ACC112 (cell line): ENCODE data around the gene KIZ.
"Not testable (repeated sequence)": the region's sequence is repeated elsewhere in the genome, so short reads cannot be mapped to it uniquely, and the experiment has no call there.

Experiments used
- H2AFZ ChIP-seq: fragments of 200-600 bp; sonication (generic); one replicate; pipeline ENCODE4 v1.6.0; 2017; ENCODE audit warnings: antibody characterized with exemption, low read length; ENCODE audit not compliant: unreplicated experiment
- H3K27ac ChIP-seq: fragments of 200-600 bp; sonication (generic); 2 replicates; pipeline ENCODE4 v1.5.1; 2014; ENCODE audit warnings: low read depth, mild to moderate bottlenecking, antibody characterized with exemption, low read length, moderate library complexity
- H3K27me3 ChIP-seq: fragments of 200-600 bp; sonication (generic); 2 replicates; pipeline ENCODE4 v1.6.1; 2014; ENCODE audit warnings: mild to moderate bottlenecking, antibody characterized with exemption, low read length, moderate library complexity, mixed read lengths; ENCODE audit not compliant: insufficient read depth
- H3K36me3 ChIP-seq: fragments of 200-600 bp; sonication (generic); 2 replicates; pipeline ENCODE4 v1.6.1; 2016; ENCODE audit warnings: mild to moderate bottlenecking, antibody characterized with exemption, low read length, moderate library complexity, mixed read lengths; ENCODE audit not compliant: insufficient read depth
- H3K4me1 ChIP-seq: fragments of 200-600 bp; sonication (generic); one replicate; pipeline ENCODE4 v1.6.1; 2016; ENCODE audit warnings: low read length, mixed read lengths; ENCODE audit not compliant: insufficient read depth, unreplicated experiment, control insufficient read depth
- H3K4me3 ChIP-seq: fragments of 200-600 bp; sonication (generic); 2 replicates; pipeline ENCODE4 v1.5.1; 2014; ENCODE audit warnings: mild to moderate bottlenecking, low read depth, low read length
- H3K79me2 ChIP-seq: fragments of 200-600 bp; sonication (generic); one replicate; pipeline ENCODE4 v1.6.0; 2016; ENCODE audit warnings: low read length; ENCODE audit not compliant: control insufficient read depth, unreplicated experiment, insufficient read depth

The KIZ gene

GRCh38 chr20:21159658-21160380 lies 33.9 kb downstream of the KIZ start:
- Histone ChIP-seq H3K36me3 (no peaks in the 10 kb centered on the region), H3K27ac (no peak overlapping the region), H3K4me3 (no peak overlapping the region), H2AFZ (no peak overlapping the region), H3K4me1 (no peaks in the 10 kb centered on the region), H3K27me3 (no peaks in the 10 kb centered on the region), H3K79me2 (no peaks in the 10 kb centered on the region)

- Histone ChIP-seq H3K4me3 (no peak overlapping the region), H3K4me1 (no peaks in the 10 kb centered on the region), H3K27me3 (no peaks in the 10 kb centered on the region)
Measured at GRCh38 chr20:21161926-21162325, 36.0 kb downstream of the KIZ start.

GRCh38 chr20:21162631-21163030 lies 36.7 kb downstream of the KIZ start:
- Histone ChIP-seq H3K27ac (no peak overlapping the region), H3K79me2 (no peaks in the 10 kb centered on the region), H3K4me1 (no peaks in the 10 kb centered on the region), H3K36me3 (no peaks in the 10 kb centered on the region), H3K4me3 (no peak overlapping the region), H3K27me3 (no peaks in the 10 kb centered on the region), H2AFZ (no peak overlapping the region)

More at GRCh38 chr20:21161926-21162325, 36.0 kb downstream of the KIZ start:
- H3K27ac ChIP-seq = no peak overlapping the region
- no peak overlapping the region for H2AFZ ChIP-seq
- H3K36me3 ChIP-seq = no peaks in the 10 kb centered on the region
- no peaks in the 10 kb centered on the region for H3K79me2 ChIP-seq

- no peak overlapping the region for H2AFZ ChIP-seq
- H3K27me3 ChIP-seq = no peaks in the 10 kb centered on the region
- no peak overlapping the region for H3K27ac ChIP-seq
- no peaks in the 10 kb centered on the region for H3K4me1 ChIP-seq
- H3K79me2 ChIP-seq = no peaks in the 10 kb centered on the region
- no peaks in the 10 kb centered on the region for H3K36me3 ChIP-seq
- no peak overlapping the region for H3K4me3 ChIP-seq
Measured at GRCh38 chr20:21166801-21167200, 40.9 kb downstream of the KIZ start.

GRCh38 chr20:21167261-21167660 lies 41.4 kb downstream of the KIZ start:
- no peaks in the 10 kb centered on the region for H3K4me1 ChIP-seq
- no peaks in the 10 kb centered on the region for H3K36me3 ChIP-seq
- H3K27me3 ChIP-seq = no peaks in the 10 kb centered on the region
- H3K4me3 ChIP-seq = no peak overlapping the region
- no peak overlapping the region for H3K27ac ChIP-seq
- no peaks in the 10 kb centered on the region for H3K79me2 ChIP-seq
- H2AFZ ChIP-seq = no peak overlapping the region

- not testable (repeated sequence) for H3K4me3 ChIP-seq, H3K36me3 ChIP-seq, H2AFZ ChIP-seq, H3K4me1 ChIP-seq, H3K79me2 ChIP-seq, H3K27ac ChIP-seq, H3K27me3 ChIP-seq
Measured at GRCh38 chr20:21168061-21168460, 42.2 kb downstream of the KIZ start.

GRCh38 chr20:21172626-21173025 lies 46.7 kb downstream of the KIZ start:
- Histone ChIP-seq H3K79me2 (no peaks in the 10 kb centered on the region), H2AFZ (no peak overlapping the region), H3K27me3 (no peaks in the 10 kb centered on the region), H3K36me3 (no peaks in the 10 kb centered on the region), H3K27ac (no peak overlapping the region), H3K4me1 (no peaks in the 10 kb centered on the region), H3K4me3 (no peak overlapping the region)

- Histone ChIP-seq H3K27me3 (no peaks in the 10 kb centered on the region), H3K4me3 (no peak overlapping the region), H3K27ac (no peak overlapping the region), H2AFZ (no peak overlapping the region), H3K4me1 (no peaks in the 10 kb centered on the region), H3K36me3 (no peaks in the 10 kb centered on the region), H3K79me2 (no peaks in the 10 kb centered on the region)
Measured at GRCh38 chr20:21173485-21173884, 47.6 kb downstream of the KIZ start.

- no peaks in the 10 kb centered on the region for H3K27me3 ChIP-seq
- H3K4me1 ChIP-seq = no peaks in the 10 kb centered on the region
- no peak overlapping the region for H3K27ac ChIP-seq
- H2AFZ ChIP-seq = no peak overlapping the region
- no peaks in the 10 kb centered on the region for H3K79me2 ChIP-seq
- no peaks in the 10 kb centered on the region for H3K36me3 ChIP-seq
- H3K4me3 ChIP-seq = no peak overlapping the region
Measured at GRCh38 chr20:21174516-21175239, 48.8 kb downstream of the KIZ start.

GRCh38 chr20:21175433-21175832 lies 49.6 kb downstream of the KIZ start:
- no peak overlapping the region for H3K27ac ChIP-seq
- no peak overlapping the region for H2AFZ ChIP-seq
- H3K27me3 ChIP-seq = no peaks in the 10 kb centered on the region
- H3K79me2 ChIP-seq = no peaks in the 10 kb centered on the region
- H3K4me1 ChIP-seq = no peaks in the 10 kb centered on the region
- no peaks in the 10 kb centered on the region for H3K36me3 ChIP-seq
- H3K4me3 ChIP-seq = no peak overlapping the region

- no peak overlapping the region for H2AFZ ChIP-seq
- peaks cover 6% of the 10 kb centered on the region for H3K4me1 ChIP-seq
- H3K27me3 ChIP-seq = no peaks in the 10 kb centered on the region
- H3K4me3 ChIP-seq = no peak overlapping the region
- no peak overlapping the region for H3K27ac ChIP-seq
- no peaks in the 10 kb centered on the region for H3K79me2 ChIP-seq
- no peaks in the 10 kb centered on the region for H3K36me3 ChIP-seq
Measured at GRCh38 chr20:21177767-21178166, 51.9 kb downstream of the KIZ start.
